Stimulated activated CD4-positive, alpha-beta T cell treated with anti-CD3 and anti-CD28 coated beads, TNF-alpha, amount 100 ng/mL, for 4 hours (primary cell): Measurements from ENCODE around the gene FAM13B.
"Not testable (repeated sequence)": the region's sequence is repeated elsewhere in the genome, so short reads cannot be mapped to it uniquely, and the experiment has no call there.

Source experiments
- DNase-seq, 3 experiments: peaks; one replicate each; pipeline ENCODE4 v3.0.0-alpha.2; 2020; ENCODE audit warnings: low read depth in 3 of 3

Gene FAM13B

DNA sequence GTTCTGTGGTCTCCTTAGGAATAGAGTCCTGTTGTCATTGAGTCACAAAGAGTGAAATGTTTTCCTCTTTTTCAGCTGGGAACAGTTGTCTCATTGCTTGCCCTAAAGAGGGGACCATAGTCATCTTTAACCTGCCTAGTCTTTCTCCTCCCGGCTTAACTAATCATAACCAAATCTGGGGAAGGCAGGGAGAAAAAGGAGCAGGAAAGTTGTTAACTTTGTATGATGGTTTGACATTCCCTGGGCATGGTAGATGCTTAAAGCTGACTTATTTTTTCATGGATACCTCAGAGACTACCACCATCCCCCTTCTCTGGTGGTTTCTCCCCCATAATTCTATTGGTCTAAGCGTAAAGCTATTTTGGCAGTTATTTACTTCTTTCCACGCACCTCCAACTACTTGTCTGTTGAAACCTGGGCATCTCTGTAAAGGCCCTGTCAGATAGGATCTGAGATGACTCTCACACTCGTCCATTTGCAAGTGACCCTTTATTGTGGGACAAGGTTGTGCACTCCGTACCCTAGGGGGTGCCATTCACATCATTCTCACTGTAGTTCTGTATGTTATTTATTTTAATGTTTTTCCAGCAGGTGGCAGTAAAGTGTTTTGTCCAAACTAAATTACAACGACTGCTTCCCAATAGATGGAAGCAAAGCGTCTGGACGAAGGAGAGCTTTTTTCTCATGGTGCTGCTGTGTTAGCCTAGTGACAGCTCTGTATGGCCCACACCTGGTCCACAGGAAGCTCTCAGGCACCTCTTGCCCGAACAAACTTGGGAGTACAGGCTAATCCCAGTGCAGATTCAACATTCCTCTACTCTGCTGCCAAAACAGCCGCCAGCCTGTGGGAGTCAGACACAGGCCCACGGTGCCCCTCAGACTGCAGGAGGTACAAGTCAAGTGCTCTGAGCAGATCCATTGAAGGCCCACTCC lies 3.0 kb upstream of the FAM13B start:
- DNase-seq: peak; percentile 12 to 34 (median 32)

DNA sequence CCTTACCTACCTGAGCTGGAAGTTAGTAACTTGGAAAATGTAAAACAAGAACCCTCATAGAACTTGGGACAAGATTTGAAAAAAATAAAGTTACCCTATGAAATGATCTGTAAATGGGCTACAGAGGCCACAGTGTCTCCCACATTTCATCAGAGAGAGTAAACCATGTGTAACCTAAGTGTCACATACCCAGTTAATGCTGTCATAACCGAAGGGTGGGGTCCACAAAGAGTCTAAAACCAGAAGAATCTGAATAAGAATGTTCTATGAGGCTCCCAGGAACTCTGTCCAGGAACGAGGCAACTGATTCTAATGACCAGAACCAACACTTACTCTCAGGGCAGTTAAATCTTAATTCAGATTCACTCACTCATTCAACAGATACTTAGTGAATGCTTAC lies 1.0 kb upstream of the FAM13B start:
- no peak for DNase-seq

DNA sequence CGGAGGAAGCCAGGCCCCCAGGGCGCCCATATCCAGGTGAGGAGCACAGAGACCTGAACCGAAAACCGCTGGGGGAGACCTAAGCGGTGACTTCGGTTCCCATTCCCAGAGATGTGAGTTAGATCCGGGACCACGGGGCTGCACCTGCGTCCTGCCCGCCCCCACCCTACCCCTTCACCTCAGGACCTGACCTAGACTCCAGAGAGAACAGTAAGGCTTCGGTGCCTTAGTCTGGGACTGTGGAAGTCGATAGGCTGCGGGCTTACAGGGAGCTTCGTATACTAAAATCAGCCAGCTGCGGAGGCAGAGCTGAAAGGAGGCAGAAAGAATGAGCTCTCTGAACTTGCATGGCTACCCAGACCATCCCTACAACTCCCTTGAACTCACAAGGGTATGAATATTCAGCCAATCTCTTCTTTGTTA lies 518 bp upstream of the FAM13B start:
- peak in 1 of 3 experiments; percentile 3 for DNase-seq

DNA sequence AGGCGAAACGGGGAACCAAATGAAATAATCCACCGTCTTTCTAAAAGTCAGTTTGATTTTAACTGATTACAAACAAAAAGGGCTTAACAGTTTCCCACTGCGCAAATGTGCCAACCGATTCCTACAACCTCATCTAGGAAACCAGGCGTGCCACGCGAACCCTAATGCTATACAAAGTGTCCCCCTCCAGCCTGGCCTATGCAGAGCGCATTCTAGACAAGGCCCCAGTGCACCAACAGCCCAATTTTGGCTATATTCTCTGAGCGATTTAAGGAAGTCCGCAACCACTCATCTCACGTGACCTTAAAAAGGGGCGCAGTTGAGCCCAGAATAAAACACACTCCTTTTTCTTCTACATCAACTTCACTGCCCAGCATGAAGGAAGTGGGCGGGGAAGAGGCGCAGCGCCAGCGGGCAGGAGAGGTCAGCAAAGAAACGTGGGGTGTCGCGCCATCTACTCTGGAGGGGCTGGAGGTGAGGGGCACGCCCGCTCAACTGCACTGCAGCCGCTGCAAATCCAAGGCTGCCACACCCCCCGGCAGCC lies 779 bp downstream of the FAM13B start:
- DNase-seq: peak in 1 of 3 experiments; percentile 9

DNA sequence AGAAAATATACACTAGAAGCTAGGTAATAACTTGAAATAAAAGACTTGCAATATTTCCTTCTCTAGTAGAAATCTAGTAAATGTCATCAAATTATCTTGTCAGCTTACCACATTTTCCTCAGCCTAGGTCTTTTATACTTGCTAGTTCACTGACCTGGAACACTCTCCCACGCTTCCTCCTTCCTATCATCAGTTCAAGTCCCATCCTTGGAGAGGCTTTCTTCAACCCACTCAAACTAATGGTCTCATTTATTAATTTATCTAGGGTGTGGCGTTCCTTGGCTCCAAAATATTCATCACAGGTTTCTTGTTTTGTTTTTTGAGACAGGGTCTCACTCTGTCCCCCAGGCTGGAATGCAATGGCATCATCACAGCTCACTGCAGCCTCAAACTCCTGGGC lies 2.9 kb downstream of the FAM13B start:
- no peak for DNase-seq

DNA sequence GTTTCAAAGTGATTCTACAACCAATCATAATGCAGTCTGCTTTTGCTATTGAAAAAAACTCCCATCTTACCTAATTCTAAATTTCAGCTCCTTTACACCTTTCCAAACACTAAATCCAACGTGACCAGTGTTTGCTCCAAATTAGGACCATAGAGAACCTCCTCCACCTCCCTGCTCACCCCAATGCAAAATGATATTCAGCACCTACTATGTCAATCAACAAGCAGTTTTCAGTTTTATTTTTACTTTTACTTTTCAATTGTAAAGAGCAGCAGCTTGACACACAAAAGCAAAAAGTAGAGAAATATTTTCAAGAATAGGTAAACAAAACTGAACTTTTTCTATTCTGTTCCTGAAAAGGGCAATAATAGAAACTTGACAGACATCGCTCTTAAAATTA lies 3.4 kb downstream of the FAM13B start:
- DNase-seq: no peak

DNA sequence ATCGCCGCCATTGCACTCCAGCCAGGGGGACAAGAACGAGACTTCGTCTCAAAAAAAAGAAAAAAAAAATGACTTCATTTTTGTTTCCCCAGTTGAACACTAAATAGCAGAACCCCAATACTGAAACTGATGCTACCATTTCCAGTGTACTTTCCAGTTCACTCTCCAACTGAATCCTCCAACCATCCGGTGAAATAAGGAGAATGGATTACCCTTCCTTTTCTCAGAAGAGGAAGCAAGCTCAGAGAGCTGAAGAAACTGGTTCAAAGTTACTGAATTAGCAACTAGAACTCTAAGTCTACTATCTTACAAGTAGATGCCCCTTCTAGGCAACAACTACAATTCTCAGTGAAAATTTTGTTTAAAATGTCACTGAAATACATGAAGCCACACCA lies 3.9 kb downstream of the FAM13B start:
- no peak for DNase-seq

DNA sequence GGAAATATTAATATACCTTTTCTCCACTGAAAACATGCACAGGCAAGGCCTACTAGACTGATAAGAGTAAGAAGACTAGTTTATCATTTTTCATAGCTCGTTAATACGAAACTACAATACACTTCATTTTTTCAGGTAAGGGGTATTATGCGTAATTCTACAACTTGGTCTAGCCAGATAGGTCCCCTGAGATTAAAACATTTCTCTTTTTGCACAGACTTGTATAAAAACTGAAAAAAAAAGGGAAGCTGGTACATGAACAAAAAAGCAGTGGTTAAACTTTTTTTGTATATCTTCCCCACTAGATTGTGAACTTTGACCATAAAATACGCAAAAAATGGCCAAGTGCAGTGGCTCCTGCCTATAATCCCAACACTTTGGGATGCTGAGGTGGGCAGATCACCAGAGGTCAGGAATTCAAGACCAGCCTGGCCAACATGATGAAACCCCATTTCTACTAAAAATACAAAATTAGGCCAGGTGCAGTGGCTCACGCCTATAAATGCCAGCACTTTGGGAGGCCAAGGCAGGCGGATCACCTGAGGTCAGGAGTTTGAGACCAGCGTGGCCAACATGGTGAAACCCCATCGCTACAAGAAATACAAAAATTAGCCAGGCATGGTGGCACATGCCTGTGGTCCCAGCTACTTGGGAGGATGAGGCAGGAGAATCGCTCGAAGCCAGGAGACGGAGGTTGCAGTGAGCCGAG lies 4.5 kb downstream of the FAM13B start:
- DNase-seq: not testable (repeated sequence)

DNA sequence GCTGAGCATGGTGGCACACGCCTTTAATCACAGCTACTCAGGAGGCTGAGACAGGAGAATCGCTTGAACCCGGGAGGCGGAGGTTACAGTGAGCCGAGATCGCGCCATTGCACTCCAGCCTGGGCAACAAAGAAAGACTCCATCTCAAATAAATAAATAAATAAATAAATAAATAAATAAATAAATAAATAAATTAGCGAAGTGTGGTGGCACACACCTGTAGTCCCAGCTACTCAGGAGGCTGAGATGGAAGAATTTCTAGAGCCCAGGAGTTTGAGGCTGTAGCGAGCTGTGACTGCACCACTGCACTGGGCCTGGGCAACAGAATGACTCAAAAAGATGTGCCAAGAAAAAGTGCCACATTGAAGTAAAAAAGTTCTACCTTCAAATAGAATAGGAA lies 6.1 kb downstream of the FAM13B start:
- not testable (repeated sequence) for DNase-seq

DNA sequence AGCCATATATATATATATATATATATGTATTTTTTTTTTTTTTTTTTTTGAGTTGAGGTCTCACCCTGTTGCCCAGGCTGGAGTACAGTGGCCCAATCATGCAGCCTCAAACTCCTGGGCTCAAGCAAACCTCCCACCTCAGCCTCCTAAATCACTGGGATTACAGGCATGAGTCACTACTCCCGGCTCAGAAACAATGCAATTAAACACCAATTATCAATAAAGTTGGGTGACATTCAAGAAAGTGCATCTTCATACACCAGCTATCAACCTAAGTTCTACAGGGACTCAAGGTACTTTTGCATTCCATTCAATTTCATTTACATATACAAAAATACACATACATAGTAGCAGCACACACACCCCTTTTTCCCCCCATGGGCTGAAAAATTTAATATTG lies 7.6 kb downstream of the FAM13B start:
- DNase-seq: no peak

DNA sequence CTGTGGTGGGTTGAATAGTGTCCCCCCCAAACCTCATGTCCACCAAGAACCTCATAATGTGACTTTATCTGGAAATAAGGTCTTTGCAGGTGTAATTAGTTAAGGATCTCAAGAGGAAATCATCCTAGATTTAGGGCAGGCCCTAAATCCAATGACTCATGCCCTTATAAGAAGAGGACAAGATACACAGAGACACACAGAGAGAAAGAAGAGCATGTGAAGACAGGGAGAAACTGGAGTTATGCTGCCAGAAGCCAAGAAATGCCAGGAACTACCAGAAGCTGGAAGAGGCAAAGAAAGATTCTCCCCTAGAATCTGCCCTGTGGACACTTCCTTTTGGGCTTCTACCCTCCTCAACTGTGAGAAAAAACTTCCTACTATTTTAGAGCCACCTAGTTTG lies 8.8 kb downstream of the FAM13B start:
- no peak for DNase-seq

DNA sequence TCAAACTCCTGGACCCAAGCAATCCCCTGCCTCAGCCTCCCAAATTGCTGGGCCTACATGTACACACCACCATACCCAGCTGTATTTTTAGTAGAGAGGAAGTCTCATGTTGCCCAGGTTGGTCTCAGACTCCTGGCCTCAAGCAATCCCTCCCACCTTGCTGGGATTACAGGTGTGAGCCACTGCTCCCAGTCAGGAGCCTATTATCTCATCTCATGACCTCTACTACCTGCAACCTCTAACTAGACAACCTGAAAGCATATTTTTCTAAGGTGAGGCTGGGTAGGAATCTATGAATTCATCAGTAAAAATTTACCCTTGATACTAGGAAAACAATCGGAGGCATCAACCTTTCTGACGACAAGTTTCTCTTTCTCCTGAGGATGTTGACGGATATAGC lies 10.0 kb downstream of the FAM13B start:
- DNase-seq: no peak

DNA sequence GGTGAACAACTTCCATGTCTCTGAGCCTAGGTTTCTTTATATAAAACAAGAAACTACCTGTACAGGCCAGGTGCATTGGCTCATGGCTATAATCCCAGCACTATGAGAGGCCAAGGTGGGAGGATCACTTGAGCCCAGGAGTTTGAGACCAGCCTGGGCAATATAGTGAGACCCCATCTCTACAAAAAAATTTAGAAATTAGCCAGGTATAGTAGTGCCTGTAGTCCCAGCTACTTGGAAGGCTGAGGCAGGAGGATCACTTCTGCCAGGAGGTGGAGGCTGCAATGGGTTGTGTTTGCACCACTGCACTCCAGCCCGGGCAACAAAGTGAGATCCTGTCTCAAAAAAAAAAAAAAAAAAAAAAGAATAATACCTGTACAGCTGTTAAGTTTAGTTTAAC lies 11.1 kb downstream of the FAM13B start:
- DNase-seq: no peak

DNA sequence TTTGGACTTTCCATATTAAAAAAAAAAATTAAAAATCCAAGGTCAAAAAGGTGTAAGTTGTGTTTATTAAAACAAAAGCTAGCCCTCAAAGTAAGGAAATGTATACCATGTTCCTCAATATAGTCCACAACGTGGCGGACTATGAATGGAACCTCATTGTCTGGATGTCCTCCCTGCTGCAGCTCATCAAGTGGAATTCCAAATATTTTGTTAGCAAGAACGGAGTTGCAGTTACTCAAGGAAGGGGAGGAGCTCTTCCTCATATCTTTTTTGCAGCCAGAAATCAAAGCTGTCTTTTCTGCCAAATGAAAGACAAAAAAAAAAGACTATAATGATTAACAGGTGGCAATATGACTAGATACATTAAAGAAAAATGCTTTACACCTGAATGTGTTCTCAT lies 14.0 kb downstream of the FAM13B start:
- no peak for DNase-seq

DNA sequence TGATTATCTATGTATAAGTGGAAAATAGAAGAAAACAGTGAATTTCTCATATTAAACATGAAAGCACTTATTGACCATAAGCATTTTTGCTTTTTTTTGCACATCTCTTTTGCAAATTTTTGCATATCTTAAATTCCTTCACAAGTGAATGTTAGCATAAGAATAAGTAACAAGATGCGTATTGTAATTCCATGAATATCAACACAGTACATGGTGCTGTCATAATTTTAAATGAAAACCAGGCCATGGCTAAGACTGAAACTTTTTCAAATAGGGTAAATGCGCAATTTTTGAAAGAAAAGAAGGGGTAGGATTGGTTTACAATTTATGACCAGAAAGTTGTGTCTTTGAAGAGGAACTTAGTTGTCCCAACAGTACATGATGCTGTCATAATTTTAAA lies 17.0 kb downstream of the FAM13B start:
- no peak for DNase-seq

DNA sequence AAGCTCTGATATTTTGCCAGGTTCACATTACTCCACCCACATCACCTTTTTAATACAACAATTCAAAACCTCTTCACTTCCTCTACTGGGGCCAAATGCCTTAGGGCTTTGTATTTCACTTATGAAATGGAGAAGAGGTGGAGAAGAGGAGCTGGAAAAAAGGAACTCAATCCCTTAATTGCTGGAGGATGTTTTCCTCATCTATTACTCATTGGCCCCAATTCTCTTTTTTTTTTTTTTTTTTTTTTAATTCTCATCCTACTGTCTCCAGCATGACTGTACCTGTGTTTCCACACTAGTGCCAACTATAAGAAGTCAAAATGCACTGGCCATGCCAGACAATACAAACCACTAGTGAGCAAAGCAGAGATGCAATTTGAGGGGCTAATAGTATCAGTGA lies 20.9 kb downstream of the FAM13B start:
- no peak for DNase-seq

DNA sequence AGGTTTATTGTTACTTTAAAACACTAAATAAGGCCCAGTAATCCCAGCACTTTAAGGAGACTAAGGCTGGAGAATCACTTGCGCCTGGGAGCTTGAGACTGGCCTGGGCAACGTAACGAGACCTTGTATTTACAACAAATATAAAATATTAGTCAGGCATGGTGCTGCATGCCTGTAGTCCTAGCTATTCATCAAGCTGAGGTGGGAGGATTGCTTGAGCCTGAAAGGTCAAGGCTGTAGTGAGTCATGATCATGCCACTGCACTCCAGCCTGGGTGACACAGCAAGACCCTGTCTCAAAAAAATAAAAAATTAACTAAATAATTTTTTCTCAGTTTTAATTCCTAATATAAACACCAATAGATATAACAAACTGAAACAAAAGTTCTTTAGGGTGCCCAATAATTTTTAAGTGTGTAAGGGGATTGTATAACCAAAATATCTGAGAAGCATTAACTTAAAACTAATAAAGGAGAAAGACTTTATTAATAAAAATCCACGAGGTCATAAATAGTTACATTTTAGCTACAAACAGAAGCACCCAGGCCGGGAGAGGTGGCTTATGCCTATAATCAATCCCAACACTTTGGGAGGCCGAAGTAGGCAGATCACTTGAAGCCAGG lies 32.7 kb downstream of the FAM13B start:
- no peak for DNase-seq

DNA sequence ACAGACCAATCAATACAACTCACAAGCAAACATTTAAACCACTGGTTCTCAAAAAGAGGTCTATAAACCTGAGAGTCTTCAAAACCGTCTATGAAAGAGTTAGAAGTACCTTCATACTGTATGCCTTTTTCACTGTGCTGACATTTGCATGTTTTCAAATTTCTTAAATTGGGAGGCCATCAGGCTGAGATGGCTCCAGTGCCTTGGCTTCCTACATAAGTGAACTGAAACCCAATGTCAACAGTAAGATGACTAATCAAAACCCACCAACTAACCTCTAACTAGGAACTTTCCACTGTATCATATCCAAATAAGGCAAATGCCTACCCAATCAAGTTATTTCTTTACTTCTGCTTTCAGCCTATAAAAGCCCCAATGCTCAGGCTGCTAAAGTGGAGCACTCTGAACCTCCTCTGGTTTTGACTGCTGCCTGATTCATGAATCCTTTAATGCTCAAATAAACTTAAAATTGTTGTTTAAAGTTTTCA lies 35.1 kb downstream of the FAM13B start:
- DNase-seq: no peak

DNA sequence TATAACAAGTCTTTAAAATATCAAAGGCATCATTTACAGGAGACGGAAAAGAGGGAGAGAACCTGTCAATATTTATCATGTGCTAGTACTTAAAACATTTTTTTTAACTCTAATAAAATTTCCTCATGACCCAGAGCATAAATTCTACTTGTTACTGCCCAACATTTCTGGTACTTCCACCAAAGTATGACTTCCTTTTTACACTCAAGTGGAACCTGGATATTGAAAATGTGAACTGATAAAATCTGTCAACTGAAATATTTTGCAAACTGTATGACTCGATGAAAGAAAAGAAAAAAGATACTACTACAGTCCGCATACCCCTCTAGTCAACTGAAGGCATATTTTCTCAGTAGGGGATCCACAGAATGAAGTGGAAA lies 37.1 kb downstream of the FAM13B start:
- DNase-seq: no peak

DNA sequence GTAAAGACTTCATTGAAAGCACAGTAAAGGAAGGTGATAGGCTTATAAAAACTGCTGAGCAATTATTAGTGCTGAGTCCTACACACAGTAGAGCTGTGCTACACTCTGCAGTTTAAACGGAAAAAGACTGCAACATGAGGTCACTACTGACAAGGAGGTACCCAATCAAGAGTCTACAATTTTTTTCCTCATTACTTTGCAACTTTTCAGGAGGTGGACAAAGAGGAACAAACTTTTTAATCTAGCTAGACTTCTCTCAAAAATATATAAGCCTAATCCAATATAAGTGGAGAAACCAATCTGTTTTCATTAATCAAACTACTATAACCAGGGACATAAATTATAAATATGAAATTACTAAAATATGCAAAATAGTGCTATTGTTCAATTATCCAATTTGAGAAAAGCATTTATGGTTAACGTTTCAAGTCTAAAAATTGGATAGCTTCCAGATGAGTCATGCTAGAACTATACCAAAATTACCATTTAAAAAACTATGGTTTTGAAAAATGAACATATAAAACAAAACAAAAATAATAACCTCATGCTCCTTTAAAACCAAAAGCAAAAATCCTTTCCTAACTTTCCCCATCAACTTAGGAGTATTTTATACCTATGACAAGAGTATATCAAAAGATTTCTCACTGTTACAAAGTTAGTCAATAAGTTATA lies 37.7 kb downstream of the FAM13B start:
- no peak for DNase-seq

DNA sequence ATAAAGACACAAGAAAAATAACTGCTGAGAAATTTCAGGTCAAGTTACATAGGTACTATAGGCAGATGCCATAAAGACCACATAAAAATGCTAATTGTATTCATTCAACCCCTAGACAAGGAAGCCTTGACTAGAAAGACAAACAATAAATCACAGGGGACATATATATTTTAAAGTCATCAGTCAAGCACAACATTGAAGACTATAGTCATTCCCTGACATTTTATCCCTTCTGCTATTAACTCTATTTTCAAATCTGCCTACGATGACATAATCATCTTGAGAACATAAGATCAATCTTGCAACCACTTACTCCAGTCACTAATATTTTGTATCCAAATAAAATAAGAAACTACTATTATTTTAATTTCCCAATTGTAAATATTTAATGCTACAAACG lies 38.3 kb downstream of the FAM13B start:
- no peak for DNase-seq

DNA sequence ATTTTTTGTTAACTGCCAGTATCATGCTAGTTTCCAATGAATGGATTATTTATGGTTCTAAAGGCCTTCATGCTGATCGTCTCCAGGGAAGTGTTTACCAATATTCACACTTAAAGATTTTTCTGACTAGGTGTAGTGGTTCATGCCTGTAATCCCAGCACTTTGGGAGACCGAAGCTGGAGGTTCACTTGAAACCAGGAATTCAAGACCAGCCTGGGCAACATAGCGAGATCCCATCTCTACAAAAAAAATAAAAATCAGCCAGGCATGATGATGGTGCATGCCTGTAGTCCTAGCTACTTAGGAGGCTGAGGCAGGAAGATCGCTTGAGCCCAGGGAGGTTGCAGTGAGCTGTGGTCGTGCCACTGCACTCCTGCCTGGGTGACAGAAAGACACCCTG lies 43.5 kb downstream of the FAM13B start:
- no peak for DNase-seq
